Upper lobe of right lung (tissue), 1 donor: ENCODE data around the gene FAM151A. TPM values are rescaled to one million over a fixed set of nuclear protein-coding genes. Genes with fewer than 3 reads are reported as not detected.

Source experiments
- ATAC-seq: fragments of 200-7000 bp; cut with Tn5 transposase; one replicate; pipeline ENCODE4 v1.9.1; 2020; ENCODE audit warnings: mild to moderate bottlenecking, moderate library complexity
- DNase-seq: peaks from one replicate; pipeline ENCODE4 v3.0.0-alpha.2; 2020
- H3K27ac ChIP-seq: fragments of 200-600 bp; one replicate; pipeline ENCODE4 v1.8.0; 2022
- H3K27me3 ChIP-seq: fragments of 200-600 bp; one replicate; pipeline ENCODE4 v1.8.0; 2022; ENCODE audit warnings: mild to moderate bottlenecking
- H3K36me3 ChIP-seq: fragments of 200-600 bp; one replicate; pipeline ENCODE4 v1.8.0; 2022
- H3K4me1 ChIP-seq: fragments of 200-600 bp; one replicate; pipeline ENCODE4 v1.8.0; 2022
- H3K4me3 ChIP-seq: fragments of 200-600 bp; one replicate; pipeline ENCODE4 v1.8.0; 2022; ENCODE audit warnings: mild to moderate bottlenecking
- H3K9me3 ChIP-seq: fragments of 200-600 bp; one replicate; pipeline ENCODE4 v1.8.0; 2022
- CTCF ChIP-seq: fragments of 200-600 bp; IDR thresholded peaks from one replicate; pipeline ENCODE4 v1.8.0; 2022; ENCODE audit warnings: antibody characterized with exemption
- intact Hi-C: fragments of 100-400 bp; cut with DNase I; formaldehyde crosslinking; loops from one replicate; pipeline ENCODE4 v1.11.0; 2022
- total RNA-seq: library from RNA; stranded (reverse); fragmentation: NEBNext Ultra II Directional; extraction: Animal tissue kit (Norgen Biotek cat#: 25700); gene quantifications from one replicate; pipeline ENCODE4 v1.2.1, GENCODE V29; 2021
- donor health status: DM: no; HTN: yes; CAD: no; lungs with severe emphysema.

The FAM151A gene
- total RNA-seq, 1 donor from 2014 or later: not detected

- no peaks in the 10 kb centered on the region for H3K9me3 ChIP-seq
- no peak overlapping the region for H3K27ac ChIP-seq
- H3K4me1 ChIP-seq: no peaks in the 10 kb centered on the region
- no peak overlapping the region for H3K4me3 ChIP-seq
- TF ChIP-seq CTCF: no peak
- ATAC-seq (no peak), DNase-seq (no peak)
- H3K36me3 ChIP-seq: no peaks in the 10 kb centered on the region
- no peaks in the 10 kb centered on the region for H3K27me3 ChIP-seq
- intact Hi-C loops: no loop called here
These were observed 56.7 kb downstream of the FAM151A start for GRCh38 chr1:54566438-54567141.

GRCh38 chr1:54565113-54565501 lies 58.2 kb downstream of the FAM151A start:
- intact Hi-C loops: no loop called here
- ATAC-seq: no peak
- Histone ChIP-seq H3K36me3 (no peaks in the 10 kb centered on the region), H3K27me3 (no peaks in the 10 kb centered on the region), H3K4me3 (no peak overlapping the region), H3K27ac (no peak overlapping the region), H3K9me3 (no peaks in the 10 kb centered on the region), H3K4me1 (no peaks in the 10 kb centered on the region)
- DNase-seq: no peak
- no peak for TF ChIP-seq CTCF

DNA sequence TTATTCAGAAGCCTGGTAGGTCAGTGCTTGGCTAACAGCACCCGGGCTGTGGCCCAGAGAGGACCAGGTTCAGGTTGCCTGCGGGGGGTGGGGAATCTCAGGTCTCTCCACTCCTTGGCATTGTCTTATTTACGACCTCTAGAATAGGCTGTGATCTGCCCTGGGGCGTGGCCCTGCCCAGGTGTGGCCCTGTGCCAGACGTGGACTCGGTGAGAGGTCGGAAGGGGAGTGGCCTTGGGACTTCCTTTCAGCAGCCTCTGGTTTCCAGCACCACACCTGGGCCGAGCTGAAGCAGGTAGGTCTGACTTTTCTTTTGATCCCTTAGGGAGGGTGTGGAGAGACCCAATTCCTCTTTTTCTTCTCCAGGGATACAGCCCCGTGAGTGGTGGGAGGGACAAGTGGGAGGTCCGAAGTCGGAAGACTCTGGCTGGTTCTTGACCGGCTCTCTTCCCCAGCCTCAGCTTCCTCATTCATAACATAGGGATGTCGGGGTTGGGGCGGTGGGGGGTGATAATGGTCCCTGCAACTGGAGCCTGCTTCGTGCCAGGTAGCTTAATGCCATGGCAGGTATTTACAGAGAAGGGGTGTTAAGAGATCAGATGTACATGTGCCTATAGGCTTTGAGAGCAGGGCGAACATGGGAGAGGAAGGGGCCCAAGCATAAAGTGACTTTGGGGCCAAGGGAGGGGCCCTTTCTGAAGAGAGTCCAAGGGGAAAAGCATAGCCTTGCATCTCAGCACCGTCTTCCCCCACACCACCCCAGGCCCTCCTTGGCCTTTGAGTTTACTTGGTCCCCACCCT lies 58.8 kb downstream of the FAM151A start:
- no peak overlapping the region for H3K27ac ChIP-seq

GRCh38 chr1:54559771-54560231 lies 63.5 kb downstream of the FAM151A start:
- H3K27me3 ChIP-seq: no peaks in the 10 kb centered on the region
- intact Hi-C loops: no loop called here
- H3K4me3 ChIP-seq: no peak overlapping the region
- TF ChIP-seq CTCF: no peak
- ATAC-seq (peak; percentile 33), DNase-seq (peak; percentile 38)
- H3K9me3 ChIP-seq: no peaks in the 10 kb centered on the region
- H3K27ac ChIP-seq: no peak overlapping the region
- no peaks in the 10 kb centered on the region for H3K4me1 ChIP-seq
- H3K36me3 ChIP-seq: no peaks in the 10 kb centered on the region

More for the DNA sequence above, 58.8 kb downstream of the FAM151A start:
- Histone ChIP-seq H3K9me3 (no peaks in the 10 kb centered on the region), H3K36me3 (no peaks in the 10 kb centered on the region), H3K4me1 (no peaks in the 10 kb centered on the region), H3K27me3 (no peaks in the 10 kb centered on the region), H3K4me3 (peak overlapping the region; percentile 14)
- TF ChIP-seq CTCF: no peak
- intact Hi-C loops: no loop called here
- ATAC-seq (peak; percentile 90), DNase-seq (peak; percentile 87)

Other genes with a start within 250 kb of the FAM151A start
- gene SSBP3, start 217.1 kb downstream of the FAM151A start, total RNA-seq: 40.4 TPM
- gene ACOT11, start 75.3 kb downstream of the FAM151A start, total RNA-seq: 5.0 TPM
- 3.6 TPM for gene MROH7, start 18.3 kb upstream of the FAM151A start, total RNA-seq
- gene TTC4, start 92.3 kb upstream of the FAM151A start, total RNA-seq: 16.4 TPM
- 3.5 TPM for gene PARS2, start 141.0 kb upstream of the FAM151A start, total RNA-seq
- gene TTC22, start 177.8 kb upstream of the FAM151A start, total RNA-seq: 7.1 TPM